Colonic mucosa (tissue), 4 donors: Measurements from ENCODE around the gene GRIK4. TPM values are rescaled to one million over a fixed set of nuclear protein-coding genes. Genes with fewer than 3 reads are reported as not detected.

Experiments
- DNase-seq: peaks from one replicate; pipeline ENCODE4 v3.0.0-alpha.2; 2020
- H3K27ac ChIP-seq: fragments of 200-600 bp; one replicate; pipeline ENCODE4 v1.8.0; 2021
- H3K27me3 ChIP-seq: fragments of 200-600 bp; one replicate; pipeline ENCODE4 v1.8.0; 2021
- H3K36me3 ChIP-seq: fragments of 200-600 bp; one replicate; pipeline ENCODE4 v1.8.0; 2021
- H3K4me1 ChIP-seq: fragments of 200-600 bp; one replicate; pipeline ENCODE4 v1.8.0; 2021; ENCODE audit warnings: mild to moderate bottlenecking
- H3K4me3 ChIP-seq: fragments of 200-600 bp; one replicate; pipeline ENCODE4 v1.8.0; 2021
- H3K9ac ChIP-seq, 2 donors: one replicate each; pipeline ENCODE4 v1.7.0; 2013; ENCODE audit warnings: control low read depth in 2 of 2, low read depth in 2 of 2, low read length in 2 of 2
- H3K9me3 ChIP-seq: fragments of 200-600 bp; one replicate; pipeline ENCODE4 v1.8.0; 2021
- CTCF ChIP-seq: fragments of 200-600 bp; IDR thresholded peaks from one replicate; pipeline ENCODE4 v1.8.0; 2022; ENCODE audit warnings: antibody characterized with exemption, mild to moderate bottlenecking
- intact Hi-C: fragments of 100-400 bp; cut with DNase I; formaldehyde crosslinking; loops from one replicate; pipeline ENCODE4 v1.14.1; 2022
- total RNA-seq, 2 donors: library from RNA; stranded (reverse); fragmentation: NEBNext Ultra II Directional in 1 of 2; extraction: Animal tissue kit (Norgen Biotek cat#: 25700) in 1 of 2; gene quantifications; one replicate each; pipeline ENCODE4 v1.2.1, GENCODE V29; 2021
- donor health status: healthy.
- donor health status: DM: no; HTN: no; CAD: no.
- donor health status: DM: no; HTN: no; CAD: no.

The GRIK4 gene
- total RNA-seq, 2 donors from 2014 or later = 0.10 to 0.21 TPM

- intact Hi-C loops = no loop called here
- Histone ChIP-seq H3K4me1 (no peaks in the 10 kb centered on the region), H3K9me3 (no peaks in the 10 kb centered on the region), H3K27me3 (no peaks in the 10 kb centered on the region), H3K4me3 (no peak overlapping the region), H3K9ac (no peak overlapping the region), H3K36me3 (no peaks in the 10 kb centered on the region), H3K27ac (no peak overlapping the region)
- DNase-seq = no peak
- TF ChIP-seq CTCF = no peak
These were observed 228.2 kb downstream of the GRIK4 start for GRCh38 chr11:120739780-120740179.

- no peak for DNase-seq
- intact Hi-C loops = no loop called here
- H3K4me3 ChIP-seq = no peak overlapping the region
These were observed 228.8 kb downstream of the GRIK4 start for GRCh38 chr11:120740380-120740779.

GRCh38 chr11:120744016-120744994, 232.8 kb downstream of the GRIK4 start:
- H3K27ac ChIP-seq = no peak overlapping the region
- H3K9me3 ChIP-seq = no peaks in the 10 kb centered on the region
- intact Hi-C loops = no loop called here
- DNase-seq = no peak
- H3K9ac ChIP-seq = no peak overlapping the region
- no peaks in the 10 kb centered on the region for H3K27me3 ChIP-seq
- H3K4me3 ChIP-seq = no peak overlapping the region
- no peak for TF ChIP-seq CTCF
- H3K36me3 ChIP-seq = no peaks in the 10 kb centered on the region
- no peaks in the 10 kb centered on the region for H3K4me1 ChIP-seq

More at GRCh38 chr11:120740380-120740779, 228.8 kb downstream of the GRIK4 start:
- Histone ChIP-seq H3K36me3 (no peaks in the 10 kb centered on the region), H3K9ac (no peak overlapping the region), H3K27ac (no peak overlapping the region), H3K9me3 (no peaks in the 10 kb centered on the region), H3K27me3 (no peaks in the 10 kb centered on the region), H3K4me1 (no peaks in the 10 kb centered on the region)
- no peak for TF ChIP-seq CTCF

- no peak overlapping the region for H3K27ac ChIP-seq
- H3K4me1 ChIP-seq = no peaks in the 10 kb centered on the region
- no peak overlapping the region for H3K4me3 ChIP-seq
- H3K9me3 ChIP-seq = no peaks in the 10 kb centered on the region
- H3K36me3 ChIP-seq = no peaks in the 10 kb centered on the region
- no peak for DNase-seq
- no peak for TF ChIP-seq CTCF
- H3K9ac ChIP-seq = no peak overlapping the region
- intact Hi-C loops = no loop called here
- H3K27me3 ChIP-seq = no peaks in the 10 kb centered on the region
These were observed 234.8 kb downstream of the GRIK4 start for GRCh38 chr11:120746376-120746775.

- H3K9ac ChIP-seq = no peak overlapping the region
- intact Hi-C loops = no loop called here
- no peaks in the 10 kb centered on the region for H3K9me3 ChIP-seq
- no peak for DNase-seq
- no peak overlapping the region for H3K4me3 ChIP-seq
- H3K27me3 ChIP-seq = no peaks in the 10 kb centered on the region
- H3K27ac ChIP-seq = no peak overlapping the region
- TF ChIP-seq CTCF = no peak
- H3K4me1 ChIP-seq = no peaks in the 10 kb centered on the region
- no peaks in the 10 kb centered on the region for H3K36me3 ChIP-seq
These were observed 235.5 kb downstream of the GRIK4 start for GRCh38 chr11:120746836-120747609.
